Activated naive CD4-positive, alpha-beta T cell (primary cell): ENCODE measurements around the gene PPIL1.

Experiments
- DNase-seq, 4 experiments: peaks; one replicate each; lab custom pipeline; 2025; lab: John Stamatoyannopoulos, UW

PPIL1 gene

GRCh38 chr6:36855750-36856149 lies 18.9 kb downstream of the PPIL1 start:
- no peak for DNase-seq

- no peak for DNase-seq
Observed at GRCh38 chr6:36853325-36853724, 21.3 kb downstream of the PPIL1 start.

GRCh38 chr6:36852481-36853147 lies 22.0 kb downstream of the PPIL1 start:
- DNase-seq = no peak

GRCh38 chr6:36851626-36852025 lies 23.0 kb downstream of the PPIL1 start:
- no peak for DNase-seq

- no peak for DNase-seq
Observed at GRCh38 chr6:36851149-36851614, 23.4 kb downstream of the PPIL1 start.

- no peak for DNase-seq
Observed at GRCh38 chr6:36850021-36850420, 24.6 kb downstream of the PPIL1 start.

- DNase-seq = no peak
Observed at GRCh38 chr6:36848658-36849441, 25.8 kb downstream of the PPIL1 start.

- DNase-seq = no peak
Observed at GRCh38 chr6:36847991-36848390, 26.6 kb downstream of the PPIL1 start.

- no peak for DNase-seq
Observed at GRCh38 chr6:36847152-36847551, 27.5 kb downstream of the PPIL1 start.

GRCh38 chr6:36845233-36845632 lies 29.4 kb downstream of the PPIL1 start:
- DNase-seq = no peak

GRCh38 chr6:36844232-36845170 lies 30.1 kb downstream of the PPIL1 start:
- no peak for DNase-seq

GRCh38 chr6:36843170-36843569 lies 31.4 kb downstream of the PPIL1 start:
- no peak for DNase-seq

GRCh38 chr6:36841756-36842155 lies 32.8 kb downstream of the PPIL1 start:
- no peak for DNase-seq

- no peak for DNase-seq
Observed at GRCh38 chr6:36840432-36841403, 33.9 kb downstream of the PPIL1 start.

- DNase-seq = peak in 1 of 4 experiments; percentile 41
Observed at GRCh38 chr6:36839749-36840431, 34.7 kb downstream of the PPIL1 start.

- DNase-seq = no peak
Observed at GRCh38 chr6:36838896-36839748, 35.5 kb downstream of the PPIL1 start, which contains the start of gene CPNE5. Gene CPNE5, minus strand, starts transcription at chr6:36839444. Its CDS starts 67 bp downstream, at chr6:36839377.

GRCh38 chr6:36837686-36838085 lies 36.9 kb downstream of the PPIL1 start:
- no peak for DNase-seq

GRCh38 chr6:36837022-36837339 lies 37.6 kb downstream of the PPIL1 start:
- DNase-seq = no peak
